GM12864 (cell line): ENCODE measurements around the gene ACAP2.

ENCODE experiments used
- DNase-seq: peaks from one replicate; pipeline ENCODE4 v3.0.0-alpha.2; 2011; ENCODE audit warnings: low read depth
- H3K4me3 ChIP-seq: 2 replicates; pipeline ENCODE4 v1.5.1; 2011; ENCODE audit warnings: mild to moderate bottlenecking, low read depth, low read length, control low read depth
- CTCF ChIP-seq: IDR thresholded peaks from 2 replicates; pipeline ENCODE4 v1.5.1; 2011; ENCODE audit warnings: low read depth, mild to moderate bottlenecking, moderate library complexity, low read length, control low read depth, inconsistent platforms; ENCODE audit errors: missing control alignments

ACAP2 gene

GRCh38 chr3:195443391-195443989, 670 bp upstream of the ACAP2 start:
- no peak for DNase-seq
- TF ChIP-seq CTCF: no peak
- H3K4me3 ChIP-seq: peak overlapping the region; percentile 50

GRCh38 chr3:195441992-195442572, 738 bp downstream of the ACAP2 start:
- DNase-seq: no peak
- TF ChIP-seq CTCF: no peak
- peak overlapping the region; percentile 96 for H3K4me3 ChIP-seq

DNA sequence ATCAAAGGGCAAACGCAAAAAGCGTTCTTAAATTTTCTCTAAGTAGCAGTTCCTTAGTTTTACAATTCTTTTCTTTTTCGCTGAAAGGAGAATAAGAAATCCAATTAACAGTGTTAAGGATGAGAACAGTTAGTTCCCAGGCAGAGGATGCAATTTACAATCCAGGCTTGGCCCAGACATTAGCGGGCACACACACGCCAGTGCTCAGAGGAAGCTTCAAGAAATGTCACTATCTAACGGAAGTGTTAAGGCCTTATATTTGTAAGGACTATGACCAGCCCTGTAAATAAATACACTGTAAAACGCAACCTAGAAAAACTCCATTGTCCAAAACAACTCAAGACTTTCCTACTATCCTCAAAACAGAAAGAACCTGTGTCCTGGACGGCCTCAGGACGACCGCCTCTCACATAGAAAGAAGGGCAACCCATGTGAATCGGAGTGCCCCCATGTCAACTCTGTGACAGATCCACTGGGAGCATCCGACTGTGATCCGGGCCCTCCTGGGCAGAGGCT, 1.3 kb downstream of the ACAP2 start:
- peak overlapping the region; percentile 96 for H3K4me3 ChIP-seq
- TF ChIP-seq CTCF: no peak
- DNase-seq: no peak

DNA sequence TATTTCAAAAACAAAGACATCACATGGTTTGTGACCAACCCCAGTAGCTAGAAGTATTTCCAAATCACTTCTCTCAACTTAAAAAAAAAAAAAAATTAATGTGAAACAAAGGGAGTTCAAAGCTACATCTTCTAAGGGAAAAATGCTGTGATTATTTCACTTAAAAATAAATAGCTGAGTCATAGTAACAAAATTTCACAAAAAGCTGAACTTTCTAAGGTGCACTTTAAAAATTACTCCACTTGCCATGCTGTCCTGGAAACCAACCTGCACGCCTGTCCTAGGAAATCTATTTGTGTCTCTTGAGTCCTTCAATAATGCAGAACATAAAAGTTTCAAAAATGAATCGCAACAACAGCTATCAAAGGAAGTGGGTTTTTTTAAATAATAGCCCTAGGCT, 1.8 kb downstream of the ACAP2 start:
- peak overlapping the region; percentile 96 for H3K4me3 ChIP-seq
- no peak for DNase-seq
- no peak for TF ChIP-seq CTCF

DNA sequence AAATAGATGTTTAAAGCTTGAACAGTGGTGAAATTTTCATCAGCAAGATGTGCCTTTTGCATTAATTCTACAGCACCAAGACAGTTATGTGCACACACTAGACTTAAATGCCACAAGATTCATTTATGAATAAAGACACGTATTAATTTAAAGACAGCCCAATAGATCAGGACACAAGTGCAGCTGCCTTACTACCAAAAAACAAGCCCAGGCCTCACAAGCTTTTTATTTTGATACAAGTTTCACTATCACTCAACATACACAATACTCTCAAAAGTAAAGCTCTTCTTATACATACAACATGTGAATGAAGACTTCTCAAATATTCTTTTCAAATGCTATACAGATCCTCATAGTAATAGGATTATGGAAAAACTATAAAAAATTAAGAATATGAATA, 2.4 kb downstream of the ACAP2 start:
- H3K4me3 ChIP-seq: peak overlapping the region; percentile 28; the same call in 1 of the 2 replicates
- TF ChIP-seq CTCF: no peak
- no peak for DNase-seq

GRCh38 chr3:195438371-195438770, 4.4 kb downstream of the ACAP2 start:
- H3K4me3 ChIP-seq: no peak overlapping the region
- no peak for DNase-seq
- no peak for TF ChIP-seq CTCF

DNA sequence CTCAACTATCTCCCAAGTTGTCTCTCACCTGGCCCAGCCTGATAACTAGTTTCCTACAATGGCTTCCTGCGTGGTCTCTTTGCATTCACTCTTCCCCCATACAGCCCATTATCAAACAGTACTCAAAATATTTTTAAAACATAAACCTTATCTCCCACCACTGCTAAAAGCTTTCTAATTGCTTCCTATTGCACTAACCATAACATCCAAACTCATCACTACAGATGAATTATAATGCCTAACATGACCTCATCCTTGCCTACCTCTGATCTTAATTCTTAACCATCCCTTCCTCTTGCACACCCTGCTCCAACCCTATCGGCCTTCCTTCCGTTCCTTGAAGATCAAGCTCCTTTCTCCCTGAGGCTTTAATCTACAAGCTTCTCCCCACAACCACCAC, 17.0 kb downstream of the ACAP2 start:
- TF ChIP-seq CTCF: no peak
- H3K4me3 ChIP-seq: no peak overlapping the region
- DNase-seq: no peak
